HG02852 (cell line): ENCODE measurements around the gene EIF3A.
"Not testable (repeated sequence)": the region's sequence is repeated elsewhere in the genome, so short reads cannot be mapped to it uniquely, and the experiment has no call there.

Experiments
- ATAC-seq: cut with Tn5 transposase; IDR thresholded peaks from one replicate; pipeline ENCODE4 v1.9.1; 2021; ENCODE audit warnings: mild to moderate bottlenecking, moderate library complexity; ENCODE audit not compliant: unreplicated experiment

The EIF3A gene

DNA sequence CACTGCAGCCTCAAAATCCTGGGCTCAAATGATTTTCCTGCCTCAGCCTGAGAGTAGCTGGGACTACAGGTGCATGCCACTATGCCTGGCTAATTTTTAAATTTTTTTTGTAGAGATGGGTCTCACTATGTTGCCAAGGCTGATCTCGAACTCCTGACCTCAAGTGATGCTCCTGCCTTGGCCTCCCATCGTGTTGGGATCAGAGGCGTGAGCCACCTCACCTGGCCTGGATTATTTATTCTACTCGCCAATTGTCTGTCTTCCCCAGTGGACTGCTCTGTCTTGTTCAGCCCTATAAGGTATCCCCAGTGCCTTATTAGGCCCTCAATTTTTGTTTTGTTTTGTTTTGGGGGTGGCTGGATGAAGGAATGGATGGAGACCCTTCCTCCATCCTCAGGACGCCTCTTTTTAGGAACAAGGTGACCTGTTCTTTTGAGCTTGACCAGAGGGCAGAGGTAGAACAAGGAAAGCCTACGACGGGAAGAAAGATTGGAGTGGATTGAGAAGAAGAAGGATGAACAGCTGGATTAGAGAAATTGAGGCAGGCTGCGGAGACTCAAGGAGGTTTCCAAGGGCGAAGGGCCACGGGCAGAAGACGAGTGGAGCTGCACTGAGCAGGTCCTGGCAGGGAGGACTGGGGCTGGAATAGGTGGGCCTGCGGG, 22.8 kb upstream of the EIF3A start:
- ATAC-seq = no peak

DNA sequence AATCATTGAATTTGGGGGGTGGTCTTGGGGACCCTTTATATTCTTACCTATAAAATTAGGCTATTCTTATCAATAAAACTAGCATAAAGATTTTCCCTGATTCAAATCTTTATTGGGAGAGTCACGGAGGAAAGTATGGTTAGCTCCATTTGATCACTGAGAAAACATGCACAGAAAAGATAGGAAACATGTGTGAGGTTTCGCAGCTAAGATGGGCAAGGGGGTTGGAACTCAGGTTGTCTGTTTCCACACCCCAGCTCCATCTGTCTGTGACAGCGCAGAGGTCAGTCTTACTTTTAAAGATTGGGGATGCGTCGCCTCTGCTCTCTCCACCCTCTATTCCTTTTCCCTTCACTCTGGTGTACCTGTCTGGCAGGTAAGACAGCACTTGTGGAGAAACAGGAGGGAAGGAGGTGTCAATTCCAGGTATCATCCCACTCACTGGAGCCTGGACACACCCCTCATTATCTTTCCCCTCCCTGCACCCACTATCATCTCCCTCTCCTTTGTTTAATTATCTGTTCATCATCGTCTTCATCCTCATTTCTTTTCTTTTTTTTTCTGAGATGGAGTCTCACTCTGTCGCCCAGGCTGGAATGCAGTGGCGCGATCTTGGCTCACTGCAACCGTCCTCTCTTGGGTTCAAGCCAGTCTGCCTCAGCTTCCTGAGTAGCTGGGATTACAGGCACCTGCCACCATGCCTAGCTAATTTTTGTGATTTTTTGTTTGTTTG, 20.9 kb upstream of the EIF3A start:
- no peak for ATAC-seq

DNA sequence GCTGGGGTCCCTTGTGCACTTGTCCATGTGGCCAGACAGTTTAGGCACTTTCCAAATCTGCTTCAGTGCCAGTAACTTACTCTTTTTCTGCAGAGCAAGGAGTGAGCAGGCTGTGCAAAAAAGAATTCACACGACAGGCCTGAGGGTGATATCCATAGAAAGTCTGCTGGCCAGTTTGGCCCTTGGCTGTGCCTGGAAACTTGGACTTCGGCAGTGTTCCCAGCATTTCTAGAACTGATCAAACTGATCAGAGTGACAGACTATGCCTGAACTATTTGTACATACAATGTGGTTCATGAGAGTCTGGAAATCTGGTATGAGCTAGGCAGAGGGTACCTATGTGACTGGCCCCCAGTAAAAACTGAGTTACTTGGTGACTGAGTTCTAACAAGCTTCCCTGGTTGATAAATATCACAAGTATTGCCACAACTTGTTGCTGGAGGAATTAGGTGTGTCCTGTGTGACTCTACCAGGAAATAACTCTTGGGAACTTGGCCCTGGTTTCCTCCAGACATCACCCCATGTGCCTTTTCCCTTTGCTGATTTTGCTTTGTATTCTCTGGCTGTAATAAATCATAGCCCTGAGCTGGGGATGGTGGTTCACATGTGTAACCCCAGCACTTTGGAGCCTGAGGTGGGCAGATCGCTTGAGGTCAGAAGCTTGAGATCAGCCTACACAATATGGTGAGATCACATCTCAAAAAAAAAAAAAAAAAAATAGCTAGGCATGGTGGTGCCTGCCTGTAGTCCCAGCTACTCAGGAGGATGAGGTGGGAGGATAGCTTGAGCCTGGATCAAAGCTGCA, 20.0 kb upstream of the EIF3A start:
- no peak for ATAC-seq

DNA sequence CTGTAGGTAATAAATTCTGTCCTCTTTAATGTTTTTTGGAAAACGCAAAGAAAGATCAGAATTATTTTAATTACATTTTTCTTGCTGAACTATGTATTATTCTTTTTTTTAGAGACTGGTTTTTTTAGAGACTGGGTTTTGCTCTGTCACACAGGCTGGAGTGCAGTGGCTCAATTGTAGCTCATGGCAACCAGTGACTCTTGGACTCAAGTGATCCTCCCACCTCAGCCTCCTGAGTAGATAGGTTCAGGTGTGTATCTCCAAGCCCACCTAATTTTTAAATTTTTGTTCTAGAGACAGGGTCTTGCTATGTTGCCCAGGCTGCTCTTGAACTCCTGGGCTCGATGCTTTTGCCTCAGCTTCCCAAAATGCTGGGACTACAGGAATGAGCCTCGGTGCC, 18.0 kb upstream of the EIF3A start:
- ATAC-seq = no peak

DNA sequence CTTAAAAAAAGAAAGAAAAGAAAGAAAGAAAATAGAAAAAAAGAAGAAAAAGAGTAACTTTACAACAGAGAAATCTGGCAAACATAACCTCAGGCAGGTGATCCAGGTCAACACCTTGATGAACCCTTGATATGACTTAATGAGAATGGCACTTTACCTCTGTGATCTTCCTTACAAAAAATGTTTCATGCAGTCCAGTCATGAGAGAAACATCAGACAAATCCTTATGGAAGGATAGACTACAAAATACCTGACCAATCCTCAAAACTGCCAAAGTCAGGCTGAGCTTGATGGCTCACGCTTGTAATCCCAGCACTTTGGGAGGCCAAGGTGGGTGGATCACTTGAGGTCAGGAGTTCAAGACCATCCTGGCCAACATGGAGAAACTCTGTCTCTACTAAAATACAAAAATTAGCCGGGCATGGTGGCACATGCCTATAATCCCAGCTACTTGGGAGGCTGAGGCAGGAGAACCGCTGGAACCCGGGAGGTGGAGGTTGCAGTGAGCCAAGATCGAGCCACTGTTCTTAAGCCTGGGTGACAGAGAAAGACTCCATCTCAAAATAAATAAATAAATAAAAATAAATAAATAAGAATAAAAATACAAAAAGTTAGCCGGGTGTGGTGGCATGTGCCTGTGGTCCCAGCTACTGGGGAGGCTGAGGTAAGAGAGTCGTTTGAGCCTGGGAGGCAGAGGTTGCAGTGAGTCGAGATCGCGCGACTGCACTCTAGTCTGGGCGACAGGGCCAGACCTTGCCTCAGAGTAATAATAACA, 16.2 kb upstream of the EIF3A start:
- not testable (repeated sequence) for ATAC-seq

DNA sequence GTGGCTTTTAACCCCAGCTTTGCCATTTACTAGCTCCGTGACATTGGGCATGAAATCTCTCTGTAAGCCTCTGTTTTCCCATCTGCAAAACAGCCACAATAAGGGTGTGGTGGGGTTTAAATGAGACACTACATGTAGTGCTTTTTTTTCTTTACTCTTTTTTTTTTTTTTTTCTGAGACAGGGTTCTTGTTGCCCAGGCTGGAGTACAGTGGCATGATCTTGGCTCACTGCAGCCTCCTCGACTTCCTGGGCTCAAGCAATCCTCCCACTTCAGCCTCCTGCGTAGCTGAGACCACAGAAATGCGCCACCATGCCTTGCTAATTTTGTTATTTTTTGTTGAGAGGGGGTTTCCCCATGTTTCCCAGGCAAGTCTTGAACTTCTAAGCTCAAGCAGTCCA, 15.0 kb upstream of the EIF3A start:
- no peak for ATAC-seq

DNA sequence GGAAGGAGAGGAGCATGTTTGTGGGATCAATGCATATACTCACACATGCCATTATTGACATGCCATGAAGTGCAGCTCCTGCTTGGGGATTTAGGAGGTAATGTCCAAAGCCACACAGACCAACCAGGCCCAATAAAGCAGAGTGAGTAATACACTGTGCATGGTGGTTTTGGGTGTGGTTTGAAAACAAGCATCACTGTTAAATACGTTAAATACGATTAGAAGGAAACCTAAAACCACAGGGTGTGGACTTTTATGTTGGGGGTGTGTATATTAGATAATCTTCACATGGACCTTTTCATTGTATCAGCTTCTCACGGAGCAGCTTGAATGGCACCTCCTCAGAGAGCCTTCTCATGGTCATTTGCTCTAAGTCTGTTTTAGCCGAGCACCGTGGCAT, 10.4 kb upstream of the EIF3A start:
- ATAC-seq = no peak

DNA sequence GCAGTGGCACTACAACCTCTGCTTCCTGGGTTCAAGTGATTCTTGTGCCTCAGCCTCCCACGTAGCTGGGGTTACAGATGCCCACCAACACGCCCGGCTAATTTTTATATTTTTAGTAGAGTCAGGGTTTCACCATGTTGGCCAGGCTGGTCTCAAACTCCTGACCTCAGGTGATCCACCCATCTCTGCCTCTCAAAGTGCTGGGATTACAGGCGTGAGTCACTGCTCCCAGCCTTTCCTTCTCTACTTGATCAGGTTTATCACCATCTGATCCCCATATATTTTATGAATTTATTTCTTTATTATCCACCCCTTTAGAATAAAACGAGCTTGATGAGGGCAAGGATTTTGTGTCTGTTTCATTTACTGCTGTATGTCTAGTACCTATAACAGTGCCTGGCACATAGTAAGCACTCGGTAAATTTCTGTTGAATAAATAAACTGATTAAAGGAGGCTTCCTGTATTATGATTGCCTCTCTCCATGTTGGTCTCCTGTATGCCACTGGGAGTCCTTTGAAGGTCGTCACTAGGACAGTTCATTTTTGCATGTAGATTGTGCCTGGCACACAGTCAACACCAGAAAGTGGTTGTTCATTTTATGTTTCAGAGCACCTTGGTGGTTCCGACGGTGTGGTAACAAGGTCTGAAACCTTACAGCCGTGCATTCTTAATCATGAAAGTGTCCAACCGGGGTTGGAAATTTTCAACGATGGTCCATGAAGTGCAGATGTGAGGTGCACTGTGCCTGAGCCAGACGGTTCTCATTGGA, 9.6 kb upstream of the EIF3A start:
- ATAC-seq = no peak

DNA sequence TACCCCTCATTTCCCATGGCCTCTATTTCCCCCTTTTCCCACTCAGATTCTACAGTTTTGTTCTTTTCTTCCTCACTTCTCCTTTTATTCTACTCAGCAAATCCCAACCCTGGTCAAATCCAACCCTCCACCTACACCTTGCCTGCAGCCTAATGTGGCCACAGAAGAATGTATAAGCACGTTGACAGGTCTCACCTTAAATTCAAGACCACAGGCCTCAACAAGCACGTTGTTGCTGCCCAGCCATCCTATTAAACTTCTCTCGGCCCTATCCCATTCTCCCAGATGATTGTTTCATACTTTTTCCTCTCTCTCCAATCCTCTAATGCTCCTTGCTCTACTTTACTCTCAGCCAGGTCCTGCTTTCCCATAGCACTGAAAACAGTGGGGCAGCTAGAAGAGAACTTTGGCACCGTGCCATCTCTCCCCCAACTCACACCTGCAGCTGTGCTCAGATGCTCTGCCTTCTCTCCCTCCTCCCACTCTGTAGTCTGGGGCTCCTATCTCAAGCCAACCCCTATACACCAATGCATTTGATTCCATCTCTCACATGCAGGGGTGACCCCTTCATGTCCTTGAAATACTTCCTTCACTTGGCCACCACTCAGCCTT, 6.8 kb upstream of the EIF3A start:
- ATAC-seq = no peak

DNA sequence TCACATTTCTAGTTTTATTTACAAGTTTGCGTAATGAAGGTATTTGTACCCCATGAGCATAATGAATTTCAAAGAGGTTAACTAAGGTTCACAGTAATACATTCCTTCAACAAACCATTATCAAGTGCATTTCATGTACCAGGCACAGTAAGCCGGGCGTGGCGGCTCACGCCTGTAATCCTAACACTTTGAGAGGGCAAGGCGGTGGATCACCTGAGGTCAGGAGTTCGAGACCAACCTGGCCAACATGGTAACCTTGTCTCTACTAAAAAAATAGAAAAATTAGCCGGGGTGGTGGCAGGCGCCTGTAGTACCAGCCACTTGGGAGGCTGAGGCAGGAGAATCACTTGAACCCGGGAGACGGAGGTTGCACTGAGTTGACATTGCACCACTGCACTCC, 4.3 kb upstream of the EIF3A start:
- ATAC-seq = no peak

DNA sequence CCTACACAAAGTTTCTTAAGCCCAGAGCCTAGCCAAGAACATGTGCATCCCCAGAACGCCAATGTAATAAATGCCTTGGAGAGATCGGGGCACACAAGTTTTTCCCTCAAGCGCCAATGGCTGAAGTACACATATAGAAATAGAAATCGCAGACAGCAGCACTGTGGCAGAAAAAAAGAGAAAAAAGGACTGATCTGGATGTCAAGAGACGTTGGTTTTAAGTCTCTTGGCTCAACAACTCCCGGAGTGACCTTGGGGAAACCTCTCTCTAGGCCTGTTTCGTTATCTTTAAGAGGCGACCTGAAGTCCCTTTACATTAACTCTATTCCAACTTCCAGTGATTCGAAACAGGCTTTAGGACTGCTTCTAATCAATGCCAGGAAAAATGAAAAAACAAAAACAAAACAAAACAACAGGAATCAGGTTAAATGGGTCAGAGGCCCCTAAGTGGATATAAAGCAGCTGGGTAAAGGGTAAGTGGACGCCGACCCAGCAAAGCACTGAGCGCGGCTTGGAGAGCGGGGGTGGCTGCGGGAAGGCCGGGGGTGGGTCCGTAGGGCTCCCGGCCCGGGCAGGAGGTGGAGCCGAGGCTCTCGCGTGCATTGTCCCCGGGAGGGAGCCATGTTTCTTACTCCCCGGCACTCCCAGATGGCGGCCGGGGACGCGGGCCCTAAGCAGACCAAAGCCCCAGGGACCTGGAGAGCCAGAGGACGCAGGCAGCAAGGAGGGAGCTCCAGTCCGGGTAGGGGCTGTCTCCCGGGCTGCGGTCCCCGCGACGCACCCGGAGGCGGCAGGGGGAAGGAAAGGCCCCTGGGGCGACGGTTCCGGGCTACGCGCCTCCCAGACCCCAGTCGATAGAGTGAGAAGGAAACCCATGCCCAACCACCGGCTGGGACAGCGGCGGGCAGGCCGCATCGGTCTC, 757 bp downstream of the EIF3A start:
- ATAC-seq = peak; percentile 63

DNA sequence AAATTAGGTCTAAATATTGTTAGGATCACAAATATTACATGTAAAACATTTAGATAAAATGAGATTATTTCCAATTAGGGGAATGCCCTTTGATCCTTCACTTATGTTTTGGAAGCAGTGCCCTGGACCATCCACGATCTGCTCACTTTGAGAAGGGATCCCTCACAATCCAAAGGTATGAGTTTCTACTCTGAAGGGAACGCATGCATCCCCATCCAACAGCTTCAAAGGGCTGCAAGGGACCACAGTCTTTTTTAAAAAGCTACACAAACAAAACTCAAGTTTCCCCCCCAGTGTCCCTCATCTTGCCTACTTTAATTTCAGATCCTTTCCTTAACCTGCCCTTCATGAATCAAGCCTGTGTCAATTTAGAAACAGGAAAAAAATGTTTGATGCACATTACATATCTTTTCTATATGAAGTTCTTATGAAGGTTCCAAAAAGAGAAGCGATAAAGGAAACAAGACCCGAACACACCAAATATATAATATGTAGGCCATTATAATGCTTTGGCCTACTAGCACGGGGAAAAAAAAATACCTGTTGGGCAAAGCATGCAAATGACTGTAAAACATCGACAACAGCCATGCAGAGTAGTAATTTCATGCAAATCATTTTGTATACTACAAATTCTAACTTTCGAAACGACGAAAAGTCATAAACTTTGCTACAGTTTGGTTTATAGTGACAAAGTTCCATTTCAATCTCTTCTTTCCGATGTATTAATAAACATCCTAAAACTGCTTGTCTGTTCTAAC, 2.0 kb downstream of the EIF3A start:
- ATAC-seq = no peak

DNA sequence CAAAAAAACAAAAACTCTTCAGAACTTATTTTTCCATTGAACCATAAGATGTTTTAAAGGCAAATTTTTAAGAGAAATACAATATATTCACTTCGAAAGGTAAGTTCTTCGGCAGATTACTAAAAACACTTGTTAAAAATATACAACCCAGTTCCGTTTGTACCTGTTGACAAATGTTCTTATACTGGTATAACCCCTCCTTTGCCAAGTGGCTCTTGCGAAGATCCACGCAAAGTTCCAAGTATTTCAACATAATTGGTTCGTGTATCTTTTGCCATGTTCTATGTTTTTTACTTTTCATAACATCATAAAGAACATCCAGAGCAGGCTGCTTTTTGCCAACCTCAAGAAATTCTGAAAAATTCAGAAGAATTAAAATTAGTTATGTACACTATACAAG, 7.0 kb downstream of the EIF3A start:
- no peak for ATAC-seq

DNA sequence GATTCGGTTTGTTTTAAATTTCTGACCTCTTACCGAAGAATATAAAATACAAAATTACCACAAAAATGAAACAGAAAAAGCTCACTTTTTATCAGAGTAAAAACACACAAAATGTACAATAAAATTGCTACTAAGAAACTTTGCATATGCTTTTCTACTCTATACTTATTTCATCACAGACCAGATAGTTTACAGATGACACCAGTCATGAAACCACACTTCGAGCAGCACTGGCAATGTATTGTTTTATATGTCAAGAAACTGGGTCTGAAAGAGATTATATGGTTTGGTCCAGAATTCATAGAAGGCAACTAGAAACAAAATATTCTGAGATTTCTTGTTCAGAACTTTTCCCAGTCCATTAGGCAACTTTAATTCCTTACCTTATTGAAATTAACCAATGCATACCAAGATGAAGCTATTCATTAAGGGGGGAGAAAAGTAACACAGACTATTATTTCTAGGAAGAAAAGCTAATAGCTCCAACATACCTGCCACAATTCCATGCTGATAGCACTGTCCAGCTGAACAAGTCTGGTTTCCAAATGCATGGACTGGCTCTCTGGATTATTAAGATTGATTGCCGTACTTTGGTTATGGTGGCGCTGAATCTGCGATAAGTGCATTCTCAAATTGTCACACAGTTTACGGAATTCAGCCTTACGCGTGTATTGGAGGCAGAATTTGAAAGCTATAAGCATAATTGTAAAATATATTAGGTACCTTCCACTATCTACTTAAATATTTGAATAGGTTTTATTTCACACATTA, 10.0 kb downstream of the EIF3A start:
- no peak for ATAC-seq

DNA sequence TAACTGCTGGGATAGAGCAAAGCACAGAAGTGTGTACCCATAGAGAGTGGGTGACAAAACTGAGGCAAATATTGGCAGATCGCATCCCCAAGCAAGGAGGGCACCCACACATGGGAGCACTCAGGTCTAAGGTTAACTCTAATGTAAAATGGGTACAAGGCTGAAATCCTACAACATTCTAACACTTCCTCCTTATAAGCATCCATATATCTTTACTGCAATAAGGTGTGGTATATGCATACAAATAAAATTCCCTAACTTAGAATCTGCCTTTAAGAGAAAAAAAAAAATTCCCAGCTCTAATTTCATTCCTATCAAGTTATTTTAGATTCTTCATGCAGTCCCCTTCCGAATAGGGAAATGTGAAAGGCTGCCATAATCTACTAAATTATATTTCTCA, 18.7 kb downstream of the EIF3A start:
- no peak for ATAC-seq

DNA sequence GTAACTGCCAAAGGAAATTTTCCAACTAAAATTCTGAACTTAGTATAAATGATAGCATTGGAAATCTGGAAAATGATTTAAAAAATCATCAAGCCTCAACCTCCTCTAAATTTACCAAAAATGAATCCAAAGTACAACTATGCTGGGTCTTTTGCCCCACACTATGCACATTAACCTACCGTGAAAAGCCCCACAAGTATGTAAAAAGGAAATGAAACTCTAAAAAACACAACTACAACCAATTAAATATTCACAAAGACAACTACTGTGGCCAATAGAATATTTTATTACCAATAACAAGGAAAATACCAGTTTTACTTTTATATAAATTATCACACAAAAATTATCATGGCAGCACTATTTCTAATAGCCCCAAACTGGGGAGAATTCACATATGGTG, 19.3 kb downstream of the EIF3A start:
- no peak for ATAC-seq

DNA sequence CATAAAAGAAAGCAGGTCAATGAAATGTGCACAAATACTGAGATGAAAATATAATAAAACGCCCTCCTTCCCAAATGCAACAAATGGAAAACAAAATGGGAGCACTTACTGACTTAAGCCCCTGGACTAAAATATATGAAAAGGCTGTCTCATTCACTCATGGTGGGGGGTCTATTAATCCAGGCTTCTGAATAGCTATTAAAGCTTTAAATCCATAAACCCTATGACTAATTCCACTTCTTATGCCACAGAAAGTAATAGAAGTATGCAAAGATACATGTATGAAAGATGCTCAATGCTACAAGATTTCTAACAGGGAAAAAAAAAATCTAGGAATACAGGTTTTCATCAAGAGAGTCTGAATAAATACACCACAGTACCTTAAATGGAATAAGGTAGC, 20.5 kb downstream of the EIF3A start:
- no peak for ATAC-seq

DNA sequence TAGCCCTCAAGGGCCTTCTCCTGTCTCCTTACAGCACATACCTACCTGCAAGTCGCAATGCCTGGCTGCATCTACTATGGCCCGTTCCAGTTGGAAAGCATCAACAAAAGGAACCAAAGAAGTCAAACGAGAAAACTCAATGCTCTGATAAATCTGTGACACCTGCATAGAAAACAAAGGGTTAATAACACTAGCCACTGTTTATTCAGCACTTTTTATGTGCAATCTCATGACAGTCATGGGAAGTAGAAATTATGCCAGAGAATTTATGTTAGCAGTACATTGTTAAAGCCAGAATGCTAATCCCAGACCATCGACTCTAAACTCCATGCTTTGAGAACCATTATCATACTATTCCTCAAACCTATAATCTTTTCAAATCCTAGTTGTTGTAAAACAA, 21.1 kb downstream of the EIF3A start:
- no peak for ATAC-seq
